ENCODE results near the gene MITF.

The MITF gene

DNA sequence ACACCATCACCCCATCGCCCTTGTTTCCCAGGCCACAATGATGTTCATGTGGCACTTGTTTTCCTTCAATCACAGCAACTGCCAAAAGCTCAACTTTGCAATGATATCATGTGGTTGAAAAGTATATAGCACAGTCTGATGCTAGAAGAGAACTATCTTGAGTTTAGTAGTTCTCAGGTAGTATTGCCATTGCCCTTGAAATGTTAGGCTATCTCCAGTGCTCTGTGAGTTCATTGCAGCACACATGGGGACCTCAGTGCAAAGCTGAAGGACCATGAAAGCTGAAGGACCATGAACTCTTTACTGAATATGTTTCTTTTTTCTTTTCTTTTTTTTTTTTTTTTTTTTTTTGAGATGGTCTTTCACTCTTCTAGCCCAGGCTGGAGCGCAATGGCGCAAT, 224.4 kb downstream of the MITF start:
- no peak for TF ChIP-seq TAF1 (IDR thresholded peaks at IDR 0.05; ENCODE audit: borderline replicate concordance, low read depth, low read length)
- TF ChIP-seq POLR2A (IDR thresholded peaks at IDR 0.05; ENCODE audit: low read depth, low read length): no peak
- no peak for TF ChIP-seq POLR2AphosphoS5 (IDR thresholded peaks at IDR 0.05; ENCODE audit: low read depth, low read length)
- no peak for DNase-seq (ENCODE audit: insufficient read length)
- FAIRE-seq: no peak

GRCh38 chr3:69967156-69967555, 227.9 kb downstream of the MITF start:
- DNase-seq (ENCODE audit: insufficient read length) (no peak), FAIRE-seq (no peak)

GRCh38 chr3:69970827-69971226, 231.6 kb downstream of the MITF start:
- no peak for TF ChIP-seq TAF1 (IDR thresholded peaks at IDR 0.05; ENCODE audit: borderline replicate concordance, low read depth, low read length)
- TF ChIP-seq POLR2AphosphoS5 (IDR thresholded peaks at IDR 0.05; ENCODE audit: low read depth, low read length): no peak
- no peak for TF ChIP-seq POLR2A (IDR thresholded peaks at IDR 0.05; ENCODE audit: low read depth, low read length)
- no peak for DNase-seq (ENCODE audit: insufficient read length)
- FAIRE-seq: no peak

More at GRCh38 chr3:69967156-69967555, 227.9 kb downstream of the MITF start:
- TF ChIP-seq POLR2AphosphoS5 (IDR thresholded peaks at IDR 0.05; ENCODE audit: low read depth, low read length) (no peak), TAF1 (IDR thresholded peaks at IDR 0.05; ENCODE audit: borderline replicate concordance, low read depth, low read length) (no peak), POLR2A (IDR thresholded peaks at IDR 0.05; ENCODE audit: low read depth, low read length) (no peak)

DNA sequence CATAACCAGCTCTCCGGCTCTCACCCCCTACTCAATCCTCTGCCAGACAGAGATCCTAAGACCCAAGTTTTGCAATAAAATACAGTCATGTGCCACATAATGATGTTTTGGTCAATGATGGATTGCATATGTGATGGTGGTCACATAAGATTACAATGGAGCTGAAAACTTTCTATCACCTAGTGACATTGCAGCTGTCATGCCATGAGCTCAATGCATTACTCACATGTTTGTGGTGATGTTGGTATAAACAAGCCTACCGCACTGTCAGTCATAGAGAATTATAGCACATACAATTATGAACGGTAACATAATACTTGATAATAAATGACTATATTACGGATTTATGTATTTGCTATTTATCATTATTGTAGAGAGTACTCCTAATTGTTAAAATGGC, 233.4 kb downstream of the MITF start:
- DNase-seq (ENCODE audit: insufficient read length): no peak
- TF ChIP-seq POLR2AphosphoS5 (IDR thresholded peaks at IDR 0.05; ENCODE audit: low read depth, low read length) (no peak), POLR2A (IDR thresholded peaks at IDR 0.05; ENCODE audit: low read depth, low read length) (no peak), TAF1 (IDR thresholded peaks at IDR 0.05; ENCODE audit: borderline replicate concordance, low read depth, low read length) (no peak)
- no peak for FAIRE-seq

DNA sequence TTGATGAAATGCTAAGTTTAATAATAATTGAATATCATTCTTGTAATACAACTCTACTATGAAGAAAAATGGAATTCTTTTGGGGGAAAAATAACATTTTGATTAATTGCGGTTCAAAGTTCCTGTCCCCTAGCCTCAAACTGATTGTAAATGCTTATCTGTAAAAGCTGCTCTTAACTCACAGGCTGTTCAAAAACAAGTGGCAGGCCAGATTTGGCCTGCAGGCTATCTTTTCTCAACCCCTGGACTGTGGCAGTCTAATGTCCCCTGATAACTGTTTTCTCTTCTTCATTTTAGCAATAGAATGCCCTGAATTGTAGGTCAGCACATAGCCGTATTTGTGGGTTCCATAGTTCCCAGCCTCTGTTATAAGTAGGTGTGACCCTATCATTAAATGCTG, 236.8 kb downstream of the MITF start:
- FAIRE-seq (no peak), DNase-seq (ENCODE audit: insufficient read length) (no peak)

DNA sequence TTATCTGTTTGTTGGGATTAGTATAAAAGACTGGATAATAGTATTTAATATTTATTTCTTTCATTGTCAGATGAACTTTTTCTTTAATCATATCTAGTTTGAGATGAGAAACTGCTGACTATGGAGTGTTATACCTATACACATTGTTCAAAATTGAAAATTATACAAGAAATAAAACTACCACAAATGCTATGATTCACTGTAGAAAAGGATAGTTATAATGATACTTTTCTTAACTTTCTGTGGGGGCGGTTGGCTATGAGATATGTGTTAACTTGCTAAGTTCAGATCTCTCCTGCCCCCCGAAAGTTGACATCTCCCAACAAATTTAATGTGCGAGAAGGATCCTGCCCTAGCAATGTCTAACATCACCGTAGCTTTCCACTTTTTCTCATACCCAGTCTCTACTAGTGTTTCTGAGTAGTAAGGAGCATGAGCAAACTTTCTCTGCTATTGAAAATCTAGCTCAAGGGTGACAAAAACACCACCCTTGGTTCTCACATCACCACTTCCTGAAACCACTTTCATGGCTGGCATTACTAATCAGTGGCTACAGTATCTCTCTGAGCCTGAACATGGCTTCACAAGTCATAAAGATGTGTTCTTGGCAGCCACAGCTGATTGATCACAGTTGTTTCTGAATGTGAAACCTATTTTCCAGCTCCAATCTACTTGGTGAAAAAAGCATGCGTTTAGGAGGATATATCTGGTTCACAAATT, 244.4 kb downstream of the MITF start:
- TF ChIP-seq POLR2A (IDR thresholded peaks at IDR 0.05; ENCODE audit: low read depth, low read length): no peak
- no peak for TF ChIP-seq POLR2AphosphoS5 (IDR thresholded peaks at IDR 0.05; ENCODE audit: low read depth, low read length)
- no peak for TF ChIP-seq TAF1 (IDR thresholded peaks at IDR 0.05; ENCODE audit: borderline replicate concordance, low read depth, low read length)
- FAIRE-seq (no peak), DNase-seq (ENCODE audit: insufficient read length) (no peak)

More for the DNA sequence above, 236.8 kb downstream of the MITF start:
- TF ChIP-seq TAF1 (IDR thresholded peaks at IDR 0.05; ENCODE audit: borderline replicate concordance, low read depth, low read length): no peak
- no peak for TF ChIP-seq POLR2A (IDR thresholded peaks at IDR 0.05; ENCODE audit: low read depth, low read length)
- no peak for TF ChIP-seq POLR2AphosphoS5 (IDR thresholded peaks at IDR 0.05; ENCODE audit: low read depth, low read length)

- no peak for TF ChIP-seq POLR2AphosphoS5 (IDR thresholded peaks at IDR 0.05; ENCODE audit: low read depth, low read length)
- no peak for FAIRE-seq
- no peak for DNase-seq (ENCODE audit: insufficient read length)
These were observed 246.0 kb downstream of the MITF start for GRCh38 chr3:69985266-69985665.

GRCh38 chr3:69986419-69986818, 247.2 kb downstream of the MITF start:
- no peak for DNase-seq (ENCODE audit: insufficient read length)
- no peak for FAIRE-seq
- TF ChIP-seq POLR2A (IDR thresholded peaks at IDR 0.05; ENCODE audit: low read depth, low read length) (no peak), TAF1 (IDR thresholded peaks at IDR 0.05; ENCODE audit: borderline replicate concordance, low read depth, low read length) (no peak), POLR2AphosphoS5 (IDR thresholded peaks at IDR 0.05; ENCODE audit: low read depth, low read length) (no peak)

DNA sequence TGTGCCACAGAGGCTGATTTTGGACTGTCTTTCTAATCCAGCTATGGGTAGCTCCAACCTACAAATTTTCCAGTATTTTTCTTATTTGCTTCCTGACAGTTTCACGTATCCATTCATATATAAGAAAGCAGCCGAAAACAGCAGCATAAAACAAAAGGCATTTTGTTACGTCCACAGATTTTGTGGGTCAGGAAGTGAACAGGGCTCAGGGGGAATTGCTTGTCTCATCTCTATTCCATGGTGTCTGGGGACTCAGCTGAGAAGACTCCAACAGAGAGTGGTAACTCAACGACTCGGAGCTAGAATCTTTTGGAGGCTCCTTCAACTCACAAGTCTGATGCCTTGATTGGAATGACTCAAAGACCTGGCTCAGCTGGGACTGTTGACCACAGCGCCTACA, 248.6 kb downstream of the MITF start:
- no peak for DNase-seq (ENCODE audit: insufficient read length)

DNA sequence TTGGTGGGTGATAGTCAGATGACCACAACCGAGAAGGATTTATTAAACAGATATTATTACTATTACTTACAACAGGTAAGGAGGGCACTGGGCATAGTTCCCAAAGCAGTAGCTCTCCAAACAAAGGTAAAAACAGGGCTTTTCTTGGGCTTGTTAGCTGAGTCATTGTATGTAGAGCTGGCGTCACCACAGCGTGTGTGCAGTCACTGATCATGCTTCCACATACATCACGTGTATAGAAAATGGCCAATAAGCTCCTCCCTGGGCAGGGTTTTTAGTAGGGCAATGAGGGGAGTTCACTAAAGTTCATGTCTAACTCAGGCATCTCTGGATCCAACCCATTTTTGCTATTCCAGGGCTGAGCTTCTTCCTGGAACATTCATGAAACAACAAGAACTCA, 254.5 kb downstream of the MITF start:
- TF ChIP-seq POLR2AphosphoS5 (IDR thresholded peaks at IDR 0.05; ENCODE audit: low read depth, low read length): no peak
- no peak for TF ChIP-seq POLR2A (IDR thresholded peaks at IDR 0.05; ENCODE audit: low read depth, low read length)
- TF ChIP-seq TAF1 (IDR thresholded peaks at IDR 0.05; ENCODE audit: borderline replicate concordance, low read depth, low read length): no peak
- FAIRE-seq (no peak), DNase-seq (ENCODE audit: insufficient read length) (no peak)

More for the DNA sequence above, 248.6 kb downstream of the MITF start:
- no peak for FAIRE-seq
- TF ChIP-seq POLR2AphosphoS5 (IDR thresholded peaks at IDR 0.05; ENCODE audit: low read depth, low read length): no peak

GRCh38 chr3:69994919-69995318, 255.7 kb downstream of the MITF start:
- FAIRE-seq: no peak

DNA sequence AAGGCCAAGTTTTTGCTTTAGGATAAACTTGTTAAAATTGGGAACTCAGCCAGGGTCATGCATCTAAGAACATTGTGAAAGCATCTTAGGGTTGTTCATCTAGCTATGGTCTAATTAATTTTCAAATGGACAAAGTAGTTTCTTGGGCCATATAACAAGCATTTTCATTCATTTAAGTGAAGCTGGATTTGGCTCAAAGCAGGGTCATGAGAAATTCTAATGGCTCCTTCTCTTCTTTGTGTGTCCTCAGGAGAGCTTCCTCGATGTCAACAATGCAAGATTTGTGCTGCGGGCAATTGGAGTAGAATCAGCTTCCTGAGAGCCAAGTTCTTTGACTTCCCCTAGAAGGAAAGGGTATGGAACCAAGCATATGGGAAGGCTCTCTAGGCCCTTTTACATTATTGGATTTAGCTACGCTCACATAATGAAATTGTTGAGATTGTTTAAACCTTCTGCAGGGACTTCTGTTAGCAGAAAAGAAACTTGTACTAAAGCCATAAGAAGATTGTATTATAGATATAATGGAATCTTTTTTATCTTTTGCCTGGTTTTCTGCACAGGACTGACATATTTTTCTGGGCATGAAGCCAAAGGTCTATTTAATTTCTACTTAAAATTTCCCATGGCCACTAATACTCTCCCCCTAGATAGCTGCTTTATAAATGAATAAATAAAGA, 258.5 kb downstream of the MITF start:
- TF ChIP-seq POLR2AphosphoS5 (IDR thresholded peaks at IDR 0.05; ENCODE audit: low read depth, low read length) (no peak), POLR2A (IDR thresholded peaks at IDR 0.05; ENCODE audit: low read depth, low read length) (no peak), TAF1 (IDR thresholded peaks at IDR 0.05; ENCODE audit: borderline replicate concordance, low read depth, low read length) (no peak)
- FAIRE-seq: no peak
- DNase-seq (ENCODE audit: insufficient read length): no peak

More at GRCh38 chr3:69994919-69995318, 255.7 kb downstream of the MITF start:
- no peak for TF ChIP-seq POLR2A (IDR thresholded peaks at IDR 0.05; ENCODE audit: low read depth, low read length)
- TF ChIP-seq POLR2AphosphoS5 (IDR thresholded peaks at IDR 0.05; ENCODE audit: low read depth, low read length): no peak
- TF ChIP-seq TAF1 (IDR thresholded peaks at IDR 0.05; ENCODE audit: borderline replicate concordance, low read depth, low read length): no peak
- DNase-seq (ENCODE audit: insufficient read length): no peak
